Adipocyte (in vitro differentiated cells): ENCODE measurements around the gene LMOD2.

Source experiments
- DNase-seq: peaks from one replicate; pipeline ENCODE4 v3.0.0-alpha.2; 2015; ENCODE audit warnings: low read depth
- H3K27me3 ChIP-seq: replicated peaks from 2 replicates; pipeline ENCODE4 v1.7.0; 2013; ENCODE audit warnings: mild to moderate bottlenecking, low read length, moderate library complexity; ENCODE audit not compliant: control insufficient read depth, insufficient read depth
- H3K36me3 ChIP-seq: 2 replicates; pipeline ENCODE4 v1.7.0; 2013; ENCODE audit warnings: low read length, mild to moderate bottlenecking, moderate library complexity; ENCODE audit not compliant: control insufficient read depth, insufficient read depth, severe bottlenecking
- H3K4me1 ChIP-seq: 2 replicates; pipeline ENCODE4 v1.7.0; 2013; ENCODE audit warnings: mild to moderate bottlenecking, low read length, moderate library complexity; ENCODE audit not compliant: control insufficient read depth, insufficient read depth
- H3K4me3 ChIP-seq: 2 replicates; pipeline ENCODE4 v1.7.0; 2013; ENCODE audit warnings: mild to moderate bottlenecking, low read length, moderate library complexity
- H3K9ac ChIP-seq: 2 replicates; pipeline ENCODE4 v1.7.0; 2013; ENCODE audit warnings: mild to moderate bottlenecking, low read length, moderate library complexity
- H3K9me3 ChIP-seq: 2 replicates; pipeline ENCODE4 v1.7.0; 2013; ENCODE audit warnings: mild to moderate bottlenecking, low read length, moderate library complexity; ENCODE audit not compliant: control insufficient read depth

The LMOD2 gene

DNA sequence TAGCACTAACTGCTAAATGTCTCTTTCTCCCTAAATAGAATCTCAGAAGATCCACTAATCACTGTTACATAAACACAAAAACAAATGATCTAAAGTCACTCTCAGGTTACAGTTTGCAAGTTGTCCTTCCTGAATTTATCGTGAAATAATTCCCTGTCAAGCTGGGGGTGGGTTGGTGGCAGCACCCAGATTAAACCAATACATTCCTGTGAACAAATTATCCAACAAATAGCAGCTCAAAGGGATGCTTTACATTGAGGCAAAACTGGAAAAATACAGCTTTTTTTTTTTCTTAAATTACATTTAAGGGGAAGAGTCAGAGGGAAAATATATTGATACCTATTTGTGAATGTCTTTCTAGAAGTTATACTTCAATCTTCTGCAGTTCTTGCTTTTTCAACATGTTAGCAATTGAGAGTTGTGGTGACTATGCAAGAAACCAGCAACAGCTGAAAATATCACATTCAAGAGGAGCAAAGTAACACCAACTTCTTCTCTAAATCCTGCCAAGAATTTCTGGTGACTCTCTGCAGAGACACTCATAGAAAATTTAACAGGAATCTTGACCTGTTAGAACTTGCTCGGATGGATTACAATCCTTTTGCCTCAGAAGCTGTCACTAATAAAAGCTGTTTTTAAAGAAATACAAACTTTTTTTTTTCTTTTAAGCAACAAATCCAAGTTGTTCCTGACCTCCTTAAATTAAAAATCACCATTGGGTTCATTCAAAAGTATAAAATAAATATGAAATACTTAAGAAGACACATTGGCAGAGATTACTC, 18.9 kb downstream of the LMOD2 start:
- Histone ChIP-seq H3K4me3 (no peak overlapping the region), H3K27me3 (no peaks in the 10 kb centered on the region), H3K36me3 (peaks cover 5% of the 10 kb centered on the region), H3K4me1 (peaks cover 24% of the 10 kb centered on the region), H3K9ac (no peak overlapping the region), H3K9me3 (no peaks in the 10 kb centered on the region)
- DNase-seq, result peak; percentile 23

DNA sequence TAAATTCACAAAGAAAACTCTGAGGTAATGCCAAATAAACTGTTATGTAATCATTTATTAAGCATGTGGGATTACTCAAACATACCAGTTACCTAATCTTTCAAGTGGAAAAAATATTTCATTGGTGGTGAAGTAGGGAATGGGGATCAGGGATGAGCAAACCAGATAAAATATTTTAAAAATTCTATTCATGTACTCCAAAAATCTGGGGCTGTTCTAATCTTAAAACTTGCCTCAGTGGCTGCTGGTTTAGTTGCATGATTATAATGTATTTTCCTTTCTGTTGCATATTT, 19.5 kb downstream of the LMOD2 start:
- peak; percentile 11 for DNase-seq
- peaks cover 24% of the 10 kb centered on the region for H3K4me1 ChIP-seq
- no peak overlapping the region for H3K9ac ChIP-seq
- H3K36me3 ChIP-seq, result peaks cover 10% of the 10 kb centered on the region
- H3K9me3 ChIP-seq, result no peaks in the 10 kb centered on the region
- H3K27me3 ChIP-seq, result no peaks in the 10 kb centered on the region
- no peak overlapping the region for H3K4me3 ChIP-seq

GRCh38 chr7:123677061-123677715, 21.5 kb downstream of the LMOD2 start:
- Histone ChIP-seq H3K9me3 (no peaks in the 10 kb centered on the region), H3K9ac (no peak overlapping the region), H3K4me1 (peaks cover 32% of the 10 kb centered on the region), H3K4me3 (no peak overlapping the region), H3K36me3 (peaks cover 30% of the 10 kb centered on the region), H3K27me3 (no peaks in the 10 kb centered on the region)
- no peak for DNase-seq

DNA sequence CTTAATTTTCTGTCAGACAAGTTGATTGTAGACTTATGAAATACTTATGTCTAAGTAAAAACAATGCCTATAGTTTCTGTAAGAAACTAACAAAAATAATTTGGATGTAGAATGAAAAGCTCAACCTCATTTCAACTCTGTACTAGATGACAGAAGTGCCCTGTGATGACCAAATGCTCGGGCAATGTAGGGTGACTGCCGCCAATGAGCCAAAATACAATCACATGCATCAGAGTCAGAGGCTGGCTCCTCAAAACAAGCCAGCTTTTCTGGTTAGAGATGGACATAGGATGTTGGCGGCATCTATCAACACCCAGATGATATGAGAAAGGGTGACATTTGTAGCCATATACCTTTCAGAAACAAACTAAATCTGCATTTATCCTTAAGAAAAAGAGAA, 23.9 kb downstream of the LMOD2 start:
- Histone ChIP-seq H3K4me3 (no peak overlapping the region), H3K36me3 (peaks cover 41% of the 10 kb centered on the region)

GRCh38 chr7:123680580-123680979, 24.9 kb downstream of the LMOD2 start:
- H3K9ac ChIP-seq, result no peak overlapping the region
- DNase-seq, result no peak
- no peaks in the 10 kb centered on the region for H3K27me3 ChIP-seq
- H3K4me1 ChIP-seq, result peaks cover 20% of the 10 kb centered on the region
- H3K4me3 ChIP-seq, result no peak overlapping the region
- H3K36me3 ChIP-seq, result peaks cover 49% of the 10 kb centered on the region
- no peaks in the 10 kb centered on the region for H3K9me3 ChIP-seq

More for the DNA sequence above, 23.9 kb downstream of the LMOD2 start:
- DNase-seq, result no peak
- Histone ChIP-seq H3K9ac (no peak overlapping the region), H3K9me3 (no peaks in the 10 kb centered on the region), H3K27me3 (no peaks in the 10 kb centered on the region), H3K4me1 (peaks cover 30% of the 10 kb centered on the region)

GRCh38 chr7:123681561-123681960, 25.9 kb downstream of the LMOD2 start:
- Histone ChIP-seq H3K27me3 (no peaks in the 10 kb centered on the region), H3K4me3 (no peak overlapping the region), H3K36me3 (peaks cover 49% of the 10 kb centered on the region), H3K9ac (no peak overlapping the region), H3K4me1 (peaks cover 20% of the 10 kb centered on the region), H3K9me3 (no peaks in the 10 kb centered on the region)
- no peak for DNase-seq

- peak; percentile 87 for DNase-seq
- no peaks in the 10 kb centered on the region for H3K9me3 ChIP-seq
- H3K36me3 ChIP-seq, result peaks cover 55% of the 10 kb centered on the region
- H3K9ac ChIP-seq, result no peak overlapping the region
- peaks cover 14% of the 10 kb centered on the region for H3K4me1 ChIP-seq
- H3K4me3 ChIP-seq, result no peak overlapping the region
- H3K27me3 ChIP-seq, result no peaks in the 10 kb centered on the region
Measured at GRCh38 chr7:123682690-123683089, 27.0 kb downstream of the LMOD2 start.

- Histone ChIP-seq H3K4me3 (no peak overlapping the region), H3K27me3 (no peaks in the 10 kb centered on the region), H3K9ac (no peak overlapping the region), H3K9me3 (no peaks in the 10 kb centered on the region), H3K4me1 (peaks cover 6% of the 10 kb centered on the region), H3K36me3 (peaks cover 56% of the 10 kb centered on the region)
- DNase-seq, result no peak
Measured at GRCh38 chr7:123687161-123687560, 31.5 kb downstream of the LMOD2 start.

DNA sequence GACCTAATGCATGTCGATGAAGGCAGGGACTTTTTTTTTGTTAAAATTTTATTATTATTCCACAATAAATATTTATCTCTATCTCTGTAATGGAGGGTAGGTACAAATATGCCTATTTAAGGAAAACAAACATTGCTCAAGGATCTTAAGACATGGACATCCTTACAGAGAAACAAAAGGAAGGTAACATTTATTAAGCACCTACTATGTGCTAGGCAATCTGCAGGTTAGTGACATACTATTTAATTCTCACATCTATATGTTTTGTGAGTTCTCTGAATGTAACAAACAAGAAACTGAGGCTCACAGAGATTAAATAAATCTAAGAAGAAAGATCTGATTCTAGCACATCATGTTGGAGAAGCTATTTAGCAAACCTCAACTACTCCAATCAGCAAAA, 32.1 kb downstream of the LMOD2 start:
- no peak overlapping the region for H3K4me3 ChIP-seq
- no peaks in the 10 kb centered on the region for H3K9me3 ChIP-seq
- no peak overlapping the region for H3K9ac ChIP-seq
- H3K36me3 ChIP-seq, result peaks cover 60% of the 10 kb centered on the region
- DNase-seq, result no peak
- H3K27me3 ChIP-seq, result no peaks in the 10 kb centered on the region
- H3K4me1 ChIP-seq, result peaks cover 5% of the 10 kb centered on the region

DNA sequence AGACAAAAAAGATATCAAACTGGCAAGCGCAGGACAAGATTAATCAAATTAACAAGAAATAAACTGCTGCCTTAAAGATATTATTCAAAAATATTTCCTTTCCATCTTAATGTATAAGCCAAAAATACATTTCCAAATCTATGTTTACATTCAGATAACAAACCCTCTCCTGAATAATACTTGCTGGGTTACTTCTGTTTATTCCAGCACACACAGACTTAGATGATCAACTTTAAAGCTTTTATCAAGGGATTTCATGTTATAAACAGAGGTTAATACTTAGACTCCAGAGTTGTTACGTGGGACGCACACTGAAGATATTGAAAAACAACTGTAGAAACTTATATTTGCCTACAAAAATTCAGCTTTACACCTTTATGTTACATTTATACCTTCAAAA, 33.6 kb downstream of the LMOD2 start:
- Histone ChIP-seq H3K4me1 (no peaks in the 10 kb centered on the region), H3K27me3 (no peaks in the 10 kb centered on the region), H3K9ac (no peak overlapping the region), H3K4me3 (no peak overlapping the region), H3K9me3 (no peaks in the 10 kb centered on the region), H3K36me3 (peaks cover 67% of the 10 kb centered on the region)
- no peak for DNase-seq

DNA sequence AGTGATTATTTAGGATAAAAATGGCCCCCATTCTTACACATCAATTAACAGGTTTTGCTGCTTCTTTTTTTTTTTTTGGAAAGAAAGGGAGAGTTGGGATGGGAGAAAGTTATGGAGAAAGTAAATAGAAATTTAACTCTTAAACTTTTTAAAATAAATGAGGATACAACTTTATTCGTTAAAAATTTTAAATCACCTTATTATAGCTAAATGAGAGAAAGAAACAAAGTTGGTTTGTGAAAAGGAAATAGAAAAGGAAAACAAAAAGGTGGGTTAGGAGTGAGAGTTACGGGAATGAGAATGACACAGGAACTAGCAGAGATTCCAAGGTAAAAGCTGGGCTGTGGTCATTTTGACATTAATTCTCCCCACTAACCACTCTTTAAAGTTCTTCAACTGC, 34.9 kb downstream of the LMOD2 start:
- Histone ChIP-seq H3K9ac (no peak overlapping the region), H3K27me3 (no peaks in the 10 kb centered on the region), H3K36me3 (peaks cover 69% of the 10 kb centered on the region), H3K9me3 (no peaks in the 10 kb centered on the region), H3K4me1 (no peaks in the 10 kb centered on the region), H3K4me3 (no peak overlapping the region)
- DNase-seq, result no peak
